IMR-90 (cell line): Measurements from ENCODE around the gene LRRC15. TPM values are rescaled to one million over a fixed set of nuclear protein-coding genes. Genes with fewer than 3 reads are reported as not detected.

Experiments used
- MAZ ChIP-seq: IDR thresholded peaks from 2 replicates; pipeline ENCODE4 v1.6.1; 2012; ENCODE audit warnings: low read depth, mild to moderate bottlenecking, low read length, improper control_type of control experiment, moderate library complexity, borderline replicate concordance
- RCOR1 ChIP-seq: IDR thresholded peaks from 2 replicates; pipeline ENCODE4 v1.6.1; 2012; ENCODE audit warnings: mild to moderate bottlenecking, low read length, improper control_type of control experiment; ENCODE audit not compliant: insufficient replicate concordance
- RFX5 ChIP-seq: IDR thresholded peaks from 2 replicates; pipeline ENCODE4 v1.8.0; 2012; ENCODE audit warnings: low read depth, mild to moderate bottlenecking, low read length, moderate library complexity
- USF2 ChIP-seq: fragments of 150-350 bp; IDR thresholded peaks from 2 replicates; pipeline ENCODE4 v1.6.1; 2017; ENCODE audit warnings: mild to moderate bottlenecking, antibody characterized with exemption, low read length, low read depth
- polyA plus RNA-seq, 3 experiments: library from polyadenylated mRNA; depleted of rRNA; stranded (reverse); fragments of >200 nt; gene quantifications; 2 replicates each; pipeline ENCODE4 v1.2.3, GENCODE V29; 2012; ENCODE audit warnings: low replicate concordance in 1 of 3
- total RNA-seq: library from RNA; depleted of rRNA; stranded (reverse); fragments of >200 nt; gene quantifications from 2 replicates; pipeline ENCODE4 v1.2.3, GENCODE V29; 2012

Gene LRRC15
- total and polyA plus RNA-seq, 2 of the 4 experiments (the other 2 are of a cell fraction) = 2.5 to 9.0 TPM

- no peak for TF ChIP-seq RCOR1
- no peak for TF ChIP-seq MAZ
- no peak for TF ChIP-seq RFX5
- no peak for TF ChIP-seq USF2
These were observed 32.8 kb downstream of the LRRC15 start (continued) for GRCh38 chr3:194336601-194337355.
